Stimulated activated CD8-positive, alpha-beta memory T cell treated with anti-CD3 and anti-CD28 coated beads, Interleukin-15, amount 100 ng/mL, for 48 hours (primary cell): ENCODE data around the gene MAFB.

Experiments used
- DNase-seq, 2 donors: peaks; one replicate each; pipeline ENCODE4 v3.0.0-alpha.2; 2020; ENCODE audit warnings: low read depth in 2 of 2

Gene MAFB

GRCh38 chr20:40681684-40682083, 7.4 kb downstream of the MAFB start:
- DNase-seq, result no peak

GRCh38 chr20:40681165-40681564, 7.9 kb downstream of the MAFB start:
- no peak for DNase-seq

GRCh38 chr20:40680161-40680959, 8.7 kb downstream of the MAFB start:
- no peak for DNase-seq

GRCh38 chr20:40679184-40679583, 9.9 kb downstream of the MAFB start:
- DNase-seq, result no peak

GRCh38 chr20:40678286-40678875, 10.7 kb downstream of the MAFB start:
- no peak for DNase-seq

GRCh38 chr20:40677343-40677924, 11.6 kb downstream of the MAFB start:
- no peak for DNase-seq

- DNase-seq, result no peak
These were observed 12.4 kb downstream of the MAFB start for GRCh38 chr20:40676491-40677269.

- no peak for DNase-seq
These were observed 13.3 kb downstream of the MAFB start for GRCh38 chr20:40675599-40676221.

- DNase-seq, result no peak
These were observed 15.6 kb downstream of the MAFB start for GRCh38 chr20:40673442-40673841.

- DNase-seq, result no peak
These were observed 16.9 kb downstream of the MAFB start for GRCh38 chr20:40672095-40672494.

- no peak for DNase-seq
These were observed 18.8 kb downstream of the MAFB start for GRCh38 chr20:40670253-40670652.

GRCh38 chr20:40669692-40670091, 19.3 kb downstream of the MAFB start:
- DNase-seq, result no peak

- DNase-seq, result no peak
These were observed 20.4 kb downstream of the MAFB start for GRCh38 chr20:40668449-40669228.

GRCh38 chr20:40667503-40667902, 21.5 kb downstream of the MAFB start:
- no peak for DNase-seq

- DNase-seq, result no peak
These were observed 22.7 kb downstream of the MAFB start for GRCh38 chr20:40666336-40666735.

GRCh38 chr20:40664891-40665290, 24.1 kb downstream of the MAFB start:
- no peak for DNase-seq

GRCh38 chr20:40663991-40664880, 24.8 kb downstream of the MAFB start:
- DNase-seq, result no peak

- no peak for DNase-seq
These were observed 25.7 kb downstream of the MAFB start for GRCh38 chr20:40663304-40663790.

GRCh38 chr20:40659567-40659966, 29.5 kb downstream of the MAFB start:
- no peak for DNase-seq

GRCh38 chr20:40658509-40658908, 30.5 kb downstream of the MAFB start:
- DNase-seq, result no peak
